ENCODE data around the gene OAS2.

Gene OAS2

GRCh38 chr12:113049976-113050742 lies 71.8 kb downstream of the OAS2 start:
- H3K36me3 ChIP-seq (ENCODE audit: insufficient read depth, low read length): no peaks in the 10 kb centered on the region
- H3K9me3 ChIP-seq (ENCODE audit: low read depth, low read length): no peaks in the 10 kb centered on the region
- H3K9ac ChIP-seq (ENCODE audit: insufficient read length): no peak overlapping the region
- no peak for TF ChIP-seq FOXP2 (optimal IDR thresholded peaks at IDR 0.05; ENCODE audit: control extremely low read depth, extremely low read length, insufficient read depth)
- TF ChIP-seq POLR2AphosphoS5 (IDR thresholded peaks at IDR 0.05; ENCODE audit: borderline replicate concordance, low read depth, low read length): no peak
- no peak for TF ChIP-seq EZH2 (IDR thresholded peaks at IDR 0.05)
- H3K27ac ChIP-seq: no peak overlapping the region
- H3K4me3 ChIP-seq: no peak overlapping the region
- DNase-seq (ENCODE audit: low read depth, low spot score): no peak

DNA sequence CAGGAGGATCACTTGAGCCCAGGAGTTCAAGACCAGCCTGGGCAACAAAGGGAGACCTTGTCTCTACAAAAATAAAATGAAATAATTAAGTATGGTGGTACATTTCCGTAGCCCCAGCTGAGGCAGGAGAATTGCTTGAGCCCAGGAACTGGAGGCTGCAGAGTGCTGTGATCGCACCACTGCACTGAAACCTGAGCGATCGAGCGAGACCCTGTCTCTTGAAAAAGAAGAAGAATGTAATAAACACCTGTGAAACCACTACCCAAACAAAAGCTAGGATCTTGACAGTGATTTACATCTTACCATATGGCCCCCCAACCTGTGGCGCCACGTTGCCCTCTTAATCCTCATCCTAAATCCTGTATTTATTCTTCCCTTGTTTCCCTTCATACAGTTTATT lies 72.5 kb downstream of the OAS2 start:
- no peak for DNase-seq (ENCODE audit: low read depth, low spot score)
- no peak overlapping the region for H3K9ac ChIP-seq (ENCODE audit: insufficient read length)
- no peaks in the 10 kb centered on the region for H3K36me3 ChIP-seq (ENCODE audit: insufficient read depth, low read length)
- no peak overlapping the region for H3K27ac ChIP-seq
- TF ChIP-seq FOXP2 (optimal IDR thresholded peaks at IDR 0.05; ENCODE audit: control extremely low read depth, extremely low read length, insufficient read depth): no peak
- no peak for TF ChIP-seq POLR2AphosphoS5 (IDR thresholded peaks at IDR 0.05; ENCODE audit: borderline replicate concordance, low read depth, low read length)
- TF ChIP-seq EZH2 (IDR thresholded peaks at IDR 0.05): no peak
- no peak overlapping the region for H3K4me3 ChIP-seq
- no peaks in the 10 kb centered on the region for H3K9me3 ChIP-seq (ENCODE audit: low read depth, low read length)

DNA sequence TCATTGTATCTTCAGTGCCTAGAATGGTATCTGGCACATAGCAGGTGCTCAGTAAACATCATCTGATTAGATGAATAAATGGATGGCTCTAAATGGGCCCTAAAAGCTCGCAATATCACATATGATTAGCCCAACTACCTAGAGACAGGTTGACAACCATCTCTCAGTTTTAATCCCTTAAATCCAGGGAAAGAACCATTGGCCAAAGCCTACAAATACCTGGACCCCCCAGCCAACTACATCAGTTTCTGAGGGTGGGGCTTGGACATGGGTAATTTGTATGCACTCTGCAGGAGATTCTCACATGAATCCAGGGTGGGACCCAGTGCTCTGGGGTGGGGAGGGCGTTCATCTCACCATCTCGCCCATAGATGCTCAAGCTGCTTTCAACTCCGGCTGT lies 73.4 kb downstream of the OAS2 start:
- Histone ChIP-seq H3K4me3 (no peak overlapping the region), H3K9me3 (ENCODE audit: low read depth, low read length) (no peaks in the 10 kb centered on the region), H3K36me3 (ENCODE audit: insufficient read depth, low read length) (no peaks in the 10 kb centered on the region), H3K27ac (no peak overlapping the region), H3K9ac (ENCODE audit: insufficient read length) (no peak overlapping the region)
- DNase-seq (ENCODE audit: low read depth, low spot score): no peak
- no peak for TF ChIP-seq EZH2 (IDR thresholded peaks at IDR 0.05)
- TF ChIP-seq POLR2AphosphoS5 (IDR thresholded peaks at IDR 0.05; ENCODE audit: borderline replicate concordance, low read depth, low read length): no peak
- no peak for TF ChIP-seq FOXP2 (optimal IDR thresholded peaks at IDR 0.05; ENCODE audit: control extremely low read depth, extremely low read length, insufficient read depth)

- H3K27ac ChIP-seq: no peak overlapping the region
- no peaks in the 10 kb centered on the region for H3K9me3 ChIP-seq (ENCODE audit: low read depth, low read length)
- DNase-seq (ENCODE audit: low read depth, low spot score): no peak
- TF ChIP-seq EZH2 (IDR thresholded peaks at IDR 0.05) (no peak), FOXP2 (optimal IDR thresholded peaks at IDR 0.05; ENCODE audit: control extremely low read depth, extremely low read length, insufficient read depth) (no peak), POLR2AphosphoS5 (IDR thresholded peaks at IDR 0.05; ENCODE audit: borderline replicate concordance, low read depth, low read length) (no peak)
- H3K9ac ChIP-seq (ENCODE audit: insufficient read length): no peak overlapping the region
- no peak overlapping the region for H3K4me3 ChIP-seq
- H3K36me3 ChIP-seq (ENCODE audit: insufficient read depth, low read length): no peaks in the 10 kb centered on the region
Measured at GRCh38 chr12:113052326-113052725, 74.0 kb downstream of the OAS2 start.

DNA sequence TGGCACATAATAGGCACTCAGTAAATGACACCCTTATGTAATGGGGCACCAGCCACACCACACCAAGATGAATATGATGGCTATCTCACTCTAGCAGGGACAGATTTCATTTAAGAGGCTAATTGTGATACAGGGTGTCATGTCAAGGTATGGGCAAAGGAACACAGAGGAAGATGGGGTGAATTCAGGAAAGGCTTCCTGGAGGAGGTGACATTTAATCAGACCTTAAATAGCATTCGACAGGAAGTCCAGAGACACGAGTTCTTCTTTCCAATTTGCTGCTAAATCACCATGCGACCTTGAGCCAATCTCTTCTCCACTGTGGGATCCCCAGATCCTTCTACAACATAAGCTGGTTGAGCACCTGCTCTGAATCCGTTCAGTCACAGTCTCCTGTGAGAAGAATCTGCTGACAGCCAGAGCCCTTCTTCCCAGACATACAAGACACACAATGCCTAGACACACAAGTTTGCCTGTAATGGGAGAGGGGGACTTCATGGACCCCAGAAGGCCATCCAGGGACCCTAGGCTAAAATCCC lies 76.7 kb downstream of the OAS2 start:
- no peak overlapping the region for H3K9ac ChIP-seq (ENCODE audit: insufficient read length)
- no peak for DNase-seq (ENCODE audit: low read depth, low spot score)

DNA sequence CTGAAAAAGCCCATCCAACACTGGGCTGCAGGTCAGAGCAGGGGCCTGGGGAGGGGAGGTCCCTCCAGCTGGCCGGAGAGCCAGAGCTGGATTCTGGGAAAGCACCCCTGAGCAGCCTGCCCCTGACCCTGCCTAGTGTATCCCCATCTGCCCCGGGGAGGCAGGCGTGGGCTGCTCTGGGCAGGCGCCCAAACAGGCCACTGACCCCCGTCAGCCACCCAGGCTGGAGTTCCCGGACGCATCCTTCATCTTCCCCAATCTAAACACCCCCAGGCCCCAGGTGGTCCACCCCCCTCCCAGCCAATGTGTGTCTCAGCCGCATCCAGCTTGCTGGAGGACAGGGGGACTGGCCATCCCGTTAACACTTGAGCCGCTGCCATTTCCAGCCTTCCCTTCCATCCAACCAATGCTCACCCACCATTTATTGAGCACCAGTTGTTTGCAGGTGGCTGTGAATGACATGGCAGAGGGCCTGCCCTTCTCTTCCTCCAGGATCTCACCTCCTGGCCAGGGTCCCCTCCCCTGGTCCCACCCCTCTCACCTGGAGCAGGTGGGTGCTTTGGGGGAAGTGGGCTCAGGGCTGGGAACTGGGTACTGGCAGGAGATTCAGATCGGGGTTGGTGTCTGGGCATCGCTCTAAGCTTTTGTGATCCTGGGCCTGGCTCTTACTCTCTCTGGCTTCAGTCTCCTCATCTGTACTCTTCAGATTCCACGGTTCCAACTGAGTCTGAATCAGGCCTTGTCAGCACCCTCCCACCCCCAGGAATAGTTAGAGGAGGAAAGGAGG lies 77.5 kb downstream of the OAS2 start:
- H3K4me3 ChIP-seq: peak overlapping the region; percentile 88
- H3K36me3 ChIP-seq (ENCODE audit: insufficient read depth, low read length): no peaks in the 10 kb centered on the region
- no peak overlapping the region for H3K27ac ChIP-seq
- no peak for DNase-seq (ENCODE audit: low read depth, low spot score)
- H3K9me3 ChIP-seq (ENCODE audit: low read depth, low read length): no peaks in the 10 kb centered on the region
- TF ChIP-seq FOXP2 (optimal IDR thresholded peaks at IDR 0.05; ENCODE audit: control extremely low read depth, extremely low read length, insufficient read depth) (no peak), POLR2AphosphoS5 (IDR thresholded peaks at IDR 0.05; ENCODE audit: borderline replicate concordance, low read depth, low read length) (no peak), EZH2 (IDR thresholded peaks at IDR 0.05) (no peak)
- no peak overlapping the region for H3K9ac ChIP-seq (ENCODE audit: insufficient read length)

More for the DNA sequence above, 76.7 kb downstream of the OAS2 start:
- no peak for TF ChIP-seq FOXP2 (optimal IDR thresholded peaks at IDR 0.05; ENCODE audit: control extremely low read depth, extremely low read length, insufficient read depth)
- no peak for TF ChIP-seq POLR2AphosphoS5 (IDR thresholded peaks at IDR 0.05; ENCODE audit: borderline replicate concordance, low read depth, low read length)
- no peak for TF ChIP-seq EZH2 (IDR thresholded peaks at IDR 0.05)
- Histone ChIP-seq H3K9me3 (ENCODE audit: low read depth, low read length) (no peaks in the 10 kb centered on the region), H3K36me3 (ENCODE audit: insufficient read depth, low read length) (no peaks in the 10 kb centered on the region), H3K4me3 (no peak overlapping the region), H3K27ac (no peak overlapping the region)

DNA sequence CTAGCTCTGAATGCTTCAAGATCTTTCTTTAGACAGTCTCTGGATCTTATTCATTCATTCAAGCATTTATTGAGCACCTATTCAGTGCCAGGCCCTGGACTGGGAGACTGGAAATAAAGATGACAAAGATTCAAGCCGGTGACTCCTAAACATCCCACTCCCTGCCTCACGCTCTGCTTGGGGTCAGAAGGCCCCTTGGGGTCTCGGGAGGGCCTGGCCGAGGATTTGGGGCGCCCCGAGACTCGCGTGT lies 78.0 kb downstream of the OAS2 start:
- TF ChIP-seq POLR2AphosphoS5 (IDR thresholded peaks at IDR 0.05; ENCODE audit: borderline replicate concordance, low read depth, low read length): no peak
- no peak overlapping the region for H3K27ac ChIP-seq
- no peaks in the 10 kb centered on the region for H3K9me3 ChIP-seq (ENCODE audit: low read depth, low read length)
- peak overlapping the region; percentile 68 for H3K9ac ChIP-seq (ENCODE audit: insufficient read length)
- H3K36me3 ChIP-seq (ENCODE audit: insufficient read depth, low read length): no peaks in the 10 kb centered on the region
- DNase-seq (ENCODE audit: low read depth, low spot score): no peak
- H3K4me3 ChIP-seq: peak overlapping the region; percentile 88

DNA sequence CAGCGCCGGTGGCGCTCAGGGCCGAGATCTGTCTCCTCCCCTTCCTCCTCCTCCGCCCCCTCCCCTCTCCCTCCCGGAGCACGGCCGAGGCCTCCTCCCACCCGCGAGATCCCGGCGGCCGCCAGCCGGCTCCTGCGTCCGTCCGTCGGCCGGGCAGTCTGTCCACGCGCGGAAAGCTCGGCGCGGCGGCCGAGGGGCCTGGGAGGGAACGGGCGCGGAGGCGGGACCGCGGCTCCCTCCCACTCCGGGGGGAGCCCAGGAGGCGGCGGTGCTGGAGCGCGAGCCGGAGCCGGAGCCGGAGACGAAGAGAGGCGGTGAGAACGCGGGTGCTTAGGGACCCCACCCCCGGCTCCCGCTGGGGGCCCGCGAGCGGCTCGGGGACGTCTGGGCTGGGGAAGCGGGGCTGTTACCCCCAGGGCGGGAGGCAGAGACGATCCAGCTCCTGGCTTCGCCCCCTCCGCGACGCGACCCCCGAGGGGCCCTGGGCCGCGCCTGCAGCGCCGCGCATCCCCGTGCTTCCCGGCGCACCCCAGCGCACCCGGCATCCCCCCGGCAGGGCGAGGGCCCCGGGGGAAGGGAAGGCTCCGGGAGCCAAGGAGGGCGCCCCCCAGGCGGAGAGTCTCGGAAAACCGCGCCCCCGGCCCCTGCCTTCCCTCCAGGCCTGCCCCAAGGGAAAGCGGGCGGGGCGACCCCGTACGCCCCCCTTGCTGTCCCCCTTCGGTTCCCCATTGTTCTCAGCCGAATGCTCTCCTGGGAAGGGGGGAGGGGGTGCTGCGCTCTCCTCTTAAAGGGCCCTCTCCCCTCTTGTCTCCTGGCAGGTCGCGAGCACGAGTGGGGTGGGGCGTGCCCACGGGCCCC lies 78.5 kb downstream of the OAS2 start, which contains the start of gene DTX1:
DTX1 (plus strand) TSS at position 100 of the 858 bp plus-strand sequence. CDS start 1,463 bp downstream, outside the sequence.
- no peaks in the 10 kb centered on the region for H3K36me3 ChIP-seq (ENCODE audit: insufficient read depth, low read length)
- no peak for TF ChIP-seq EZH2 (IDR thresholded peaks at IDR 0.05)
- no peak for TF ChIP-seq POLR2AphosphoS5 (IDR thresholded peaks at IDR 0.05; ENCODE audit: borderline replicate concordance, low read depth, low read length)
- TF ChIP-seq FOXP2 (optimal IDR thresholded peaks at IDR 0.05; ENCODE audit: control extremely low read depth, extremely low read length, insufficient read depth): no peak
- peak within 1 kb of the TSS; percentile 88 for H3K4me3 ChIP-seq
- H3K27ac ChIP-seq: no peak within 1 kb of the TSS
- DNase-seq (ENCODE audit: low read depth, low spot score): no peak
- no peaks in the 10 kb centered on the region for H3K9me3 ChIP-seq (ENCODE audit: low read depth, low read length)
- peak within 1 kb of the TSS; percentile 68 for H3K9ac ChIP-seq (ENCODE audit: insufficient read length)

All from SK-N-MC (cell line).